ENCODE results near the gene TAMALIN.

DNA sequence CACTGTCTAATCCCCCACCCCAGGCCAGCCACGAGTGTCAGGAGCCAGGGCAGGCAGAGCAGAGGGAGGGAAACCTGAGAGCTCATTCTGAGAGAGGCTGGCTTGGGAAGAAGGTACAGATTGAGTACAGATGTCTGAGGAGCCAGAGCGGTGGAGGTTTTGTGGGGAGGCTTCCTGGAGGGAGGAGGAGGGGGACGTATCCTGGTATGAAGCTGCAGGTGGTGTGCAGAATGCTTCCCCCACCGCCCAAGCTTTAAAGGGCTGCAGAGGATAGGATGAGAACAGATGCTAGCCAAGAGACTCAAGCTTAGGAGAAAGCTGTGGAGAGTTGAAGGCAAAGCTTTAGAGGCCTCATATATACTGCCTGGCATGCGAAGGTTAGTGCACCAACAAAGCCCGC lies 3.2 kb upstream of the TAMALIN start:
- TF ChIP-seq CREB1 (CRISPR knock-in tag; IDR thresholded peaks at IDR 0.05; ENCODE audit: low read depth) (no peak), POLR2AphosphoS5 (IDR thresholded peaks at IDR 0.05; ENCODE audit: low read depth) (no peak)
- TF ChIP-seq, protein P1, sequence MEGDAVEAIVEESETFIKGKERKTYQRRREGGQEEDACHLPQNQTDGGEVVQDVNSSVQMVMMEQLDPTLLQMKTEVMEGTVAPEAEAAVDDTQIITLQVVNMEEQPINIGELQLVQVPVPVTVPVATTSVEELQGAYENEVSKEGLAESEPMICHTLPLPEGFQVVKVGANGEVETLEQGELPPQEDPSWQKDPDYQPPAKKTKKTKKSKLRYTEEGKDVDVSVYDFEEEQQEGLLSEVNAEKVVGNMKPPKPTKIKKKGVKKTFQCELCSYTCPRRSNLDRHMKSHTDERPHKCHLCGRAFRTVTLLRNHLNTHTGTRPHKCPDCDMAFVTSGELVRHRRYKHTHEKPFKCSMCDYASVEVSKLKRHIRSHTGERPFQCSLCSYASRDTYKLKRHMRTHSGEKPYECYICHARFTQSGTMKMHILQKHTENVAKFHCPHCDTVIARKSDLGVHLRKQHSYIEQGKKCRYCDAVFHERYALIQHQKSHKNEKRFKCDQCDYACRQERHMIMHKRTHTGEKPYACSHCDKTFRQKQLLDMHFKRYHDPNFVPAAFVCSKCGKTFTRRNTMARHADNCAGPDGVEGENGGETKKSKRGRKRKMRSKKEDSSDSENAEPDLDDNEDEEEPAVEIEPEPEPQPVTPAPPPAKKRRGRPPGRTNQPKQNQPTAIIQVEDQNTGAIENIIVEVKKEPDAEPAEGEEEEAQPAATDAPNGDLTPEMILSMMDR (conservative IDR thresholded peaks at IDR 0.05; ENCODE audit: low read depth in 2 of 2) = no peak
